Measurements from ENCODE around the gene FBP2.
"Not testable (repeated sequence)": the region's sequence is repeated elsewhere in the genome, so short reads cannot be mapped to it uniquely, and the experiment has no call there.

FBP2 gene

GRCh38 chr9:94567271-94567670, 26.4 kb downstream of the FBP2 start:
- no peak overlapping the region for H3K4me3 ChIP-seq (replicated peaks; ENCODE audit: low read depth, low read length)
- no peak for TF ChIP-seq CTCF (IDR thresholded peaks at IDR 0.05; ENCODE audit: low read depth, low read length, missing control alignments)
- no peak for DNase-seq (ENCODE audit: extremely low read depth, low read depth)

GRCh38 chr9:94566550-94566949, 27.1 kb downstream of the FBP2 start:
- H3K4me3 ChIP-seq (replicated peaks; ENCODE audit: low read depth, low read length): no peak overlapping the region
- TF ChIP-seq CTCF (IDR thresholded peaks at IDR 0.05; ENCODE audit: low read depth, low read length, missing control alignments): no peak
- DNase-seq (ENCODE audit: extremely low read depth, low read depth): no peak

GRCh38 chr9:94564279-94564678, 29.3 kb downstream of the FBP2 start:
- not testable (repeated sequence) for H3K4me3 ChIP-seq (replicated peaks; ENCODE audit: low read depth, low read length); DNase-seq (ENCODE audit: extremely low read depth, low read depth)

GRCh38 chr9:94563548-94563947, 30.1 kb downstream of the FBP2 start:
- TF ChIP-seq CTCF (IDR thresholded peaks at IDR 0.05; ENCODE audit: low read depth, low read length, missing control alignments): no peak
- DNase-seq (ENCODE audit: extremely low read depth, low read depth): no peak

GRCh38 chr9:94560237-94560636, 33.4 kb downstream of the FBP2 start:
- no peak overlapping the region for H3K4me3 ChIP-seq (replicated peaks; ENCODE audit: low read depth, low read length)
- no peak for DNase-seq (ENCODE audit: extremely low read depth, low read depth)
- TF ChIP-seq CTCF (IDR thresholded peaks at IDR 0.05; ENCODE audit: low read depth, low read length, missing control alignments): no peak

More at GRCh38 chr9:94563548-94563947, 30.1 kb downstream of the FBP2 start:
- no peak overlapping the region for H3K4me3 ChIP-seq (replicated peaks; ENCODE audit: low read depth, low read length)

- TF ChIP-seq CTCF (IDR thresholded peaks at IDR 0.05; ENCODE audit: low read depth, low read length, missing control alignments): no peak
- H3K4me3 ChIP-seq (replicated peaks; ENCODE audit: low read depth, low read length): no peak overlapping the region
- no peak for DNase-seq (ENCODE audit: extremely low read depth, low read depth)
Measured at GRCh38 chr9:94557376-94557775, 36.2 kb downstream of the FBP2 start.

GRCh38 chr9:94554439-94555331, 38.9 kb downstream of the FBP2 start, which contains the start of gene PCAT7:
Gene PCAT7, plus strand, starts transcription at chr9:94555083.
- TF ChIP-seq CTCF (IDR thresholded peaks at IDR 0.05; ENCODE audit: low read depth, low read length, missing control alignments): peak; percentile 34
- peak within 1 kb of the TSS; percentile 30 for H3K4me3 ChIP-seq (replicated peaks; ENCODE audit: low read depth, low read length)
- peak; percentile 31 for DNase-seq (ENCODE audit: extremely low read depth, low read depth)
